HepG2 (cell line): ENCODE results near the gene MSTO1. TPM values are rescaled to one million over a fixed set of nuclear protein-coding genes. Genes with fewer than 3 reads are reported as not detected.

ENCODE experiments used
- GABPB1 ChIP-seq: IDR thresholded peaks from 2 replicates; pipeline ENCODE4 v1.6.1; 2016; ENCODE audit warnings: mild to moderate bottlenecking, missing genetic modification reagents, moderate library complexity, missing compliant biosample characterization
- HNF4A ChIP-seq: sonication (generic); formaldehyde crosslinking; IDR thresholded peaks from 2 replicates; pipeline ENCODE4 v1.4.0; 2020; ENCODE audit warnings: missing genetic modification reagents
- IRX3 ChIP-seq: sonication (generic); formaldehyde crosslinking; IDR thresholded peaks from 2 replicates; pipeline ENCODE4 v1.8.1; 2023; ENCODE audit warnings: mild to moderate bottlenecking, low read depth, missing genetic modification reagents, borderline replicate concordance
- MBNL3 ChIP-seq: fragments of 250-450 bp; sonication (Bioruptor Pico); conservative IDR thresholded peaks from 2 replicates; pipeline ENCODE4 v1.8.0; 2022; ENCODE audit warnings: mild to moderate bottlenecking, inconsistent platforms
- MEIS2 ChIP-seq: sonication (generic); formaldehyde crosslinking; IDR thresholded peaks from 2 replicates; pipeline ENCODE4 v1.9.0; 2021; ENCODE audit warnings: mild to moderate bottlenecking, missing genetic modification reagents
- MIXL1 ChIP-seq: IDR thresholded peaks from 2 replicates; pipeline ENCODE4 v1.6.1; 2016
- NR2F6 ChIP-seq, 2 experiments: IDR thresholded peaks; 2 replicates each; pipeline ENCODE4 v1.6.1; 2016; ENCODE audit warnings: antibody characterized with exemption in 1 of 2, mild to moderate bottlenecking in 1 of 2
- SMAD1 ChIP-seq: sonication (generic); formaldehyde crosslinking; IDR thresholded peaks from 2 replicates; pipeline ENCODE4 v1.4.0; 2020; ENCODE audit warnings: missing genetic modification reagents, low read depth, mild to moderate bottlenecking, borderline replicate concordance
- SNAPC2 ChIP-seq: sonication (generic); formaldehyde crosslinking; IDR thresholded peaks from 2 replicates; pipeline ENCODE4 v1.8.1; 2022; ENCODE audit warnings: mild to moderate bottlenecking, missing genetic modification reagents
- SOX6 ChIP-seq, 2 experiments: fragments of 450-650 bp in 1 of 2; sonication (generic) in 1 of 2; formaldehyde crosslinking in 1 of 2; IDR thresholded peaks; 2 replicates each; pipeline versions ENCODE4 v1.4.0 to v1.6.1; 2017 to 2020; ENCODE audit warnings: antibody characterized with exemption in 1 of 2, mild to moderate bottlenecking in 1 of 2, missing genetic modification reagents in 1 of 2
- SP5 ChIP-seq: IDR thresholded peaks from 2 replicates; pipeline ENCODE4 v1.6.1; 2016; ENCODE audit warnings: low read depth, borderline replicate concordance
- STAT5B ChIP-seq: sonication (generic); formaldehyde crosslinking; IDR thresholded peaks from 2 replicates; pipeline ENCODE4 v1.4.0; 2020; ENCODE audit warnings: missing genetic modification reagents
- TBL1XR1 ChIP-seq: fragments of 150-350 bp; IDR thresholded peaks from 2 replicates; pipeline ENCODE4 v1.6.1; 2014; ENCODE audit warnings: borderline replicate concordance, low read length; ENCODE audit not compliant: partially characterized antibody
- ZIK1 ChIP-seq: sonication (generic); formaldehyde crosslinking; IDR thresholded peaks from 2 replicates; pipeline ENCODE4 v1.5.0; 2020; ENCODE audit warnings: mild to moderate bottlenecking, low read depth, missing genetic modification reagents, borderline replicate concordance
- ZNF292 ChIP-seq: sonication (generic); formaldehyde crosslinking; IDR thresholded peaks from 2 replicates; pipeline ENCODE4 v1.8.1; 2022; ENCODE audit warnings: mild to moderate bottlenecking, low read depth, missing genetic modification reagents, borderline replicate concordance
- ZNF343 ChIP-seq: sonication (generic); formaldehyde crosslinking; IDR thresholded peaks from 2 replicates; pipeline ENCODE4 v1.4.0; 2020; ENCODE audit warnings: mild to moderate bottlenecking, missing genetic modification reagents
- ZNF431 ChIP-seq: sonication (generic); formaldehyde crosslinking; IDR thresholded peaks from 2 replicates; pipeline ENCODE4 v1.9.0; 2022; ENCODE audit warnings: missing genetic modification reagents, low read depth, mild to moderate bottlenecking, borderline replicate concordance
- ZNF543 ChIP-seq: sonication (generic); formaldehyde crosslinking; IDR thresholded peaks from 2 replicates; pipeline ENCODE4 v1.4.0; 2020; ENCODE audit warnings: mild to moderate bottlenecking, missing genetic modification reagents
- ZNF614 ChIP-seq: IDR thresholded peaks from 2 replicates; pipeline ENCODE4 v1.6.1; 2018; ENCODE audit warnings: missing biosample characterization, missing genetic modification reagents, inconsistent platforms, borderline replicate concordance
- ZNF766 ChIP-seq: sonication (generic); formaldehyde crosslinking; IDR thresholded peaks from 2 replicates; pipeline ENCODE4 v1.5.0; 2020; ENCODE audit warnings: missing genetic modification reagents, borderline replicate concordance
- ZNF768 ChIP-seq: sonication (generic); formaldehyde crosslinking; IDR thresholded peaks from 2 replicates; pipeline ENCODE4 v1.4.0; 2020; ENCODE audit warnings: missing genetic modification reagents
- ZNF816 ChIP-seq: sonication (generic); formaldehyde crosslinking; IDR thresholded peaks from 2 replicates; pipeline ENCODE4 v1.8.0; 2022; ENCODE audit warnings: missing genetic modification reagents, mild to moderate bottlenecking, borderline replicate concordance
- polyA plus RNA-seq, 8 experiments: library from polyadenylated mRNA; depleted of rRNA in 3 of 8; stranded (reverse) in 7 of 8; unstranded in 1 of 8; fragments of >200 nt; fragmentation: Illumina TruSeq in 4 of 8; extraction: Trizol in 4 of 8; gene quantifications; 2 replicates each; pipeline versions ENCODE4 v1.2.1 to v1.2.3, GENCODE V29; 2011 to 2016; ENCODE audit warnings: low read depth in 4 of 8, missing spikeins in 1 of 8, mixed read lengths in 1 of 8; ENCODE audit not compliant: insufficient read depth in 1 of 8
- total RNA-seq, 5 experiments: library from RNA; depleted of rRNA; stranded (reverse); fragments of >200 nt; fragmentation: Illumina TruSeq; extraction: Trizol; gene quantifications; 2 replicates each; pipeline ENCODE4 v1.2.3, GENCODE V29; 2016; ENCODE audit warnings: low read depth in 1 of 5
- TF ChIP-seq, protein P1 (sequence below): sonication (generic); IDR thresholded peaks from 2 replicates; pipeline ENCODE4 v1.6.1; 2016; ENCODE audit warnings: low read depth, borderline replicate concordance
- TF ChIP-seq, protein P2 (sequence below): sonication (generic); formaldehyde crosslinking; IDR thresholded peaks from 2 replicates; pipeline ENCODE4 v1.8.1; 2022; ENCODE audit warnings: mild to moderate bottlenecking, missing genetic modification reagents
- TF ChIP-seq, protein P3 (sequence below): sonication (generic); formaldehyde crosslinking; IDR thresholded peaks from 2 replicates; pipeline ENCODE4 v1.4.0; 2020; ENCODE audit warnings: missing genetic modification reagents
- TF ChIP-seq, protein P4 (sequence below): sonication (generic); formaldehyde crosslinking; IDR thresholded peaks from 2 replicates; pipeline ENCODE4 v1.5.1; 2020; ENCODE audit warnings: missing genetic modification reagents, mild to moderate bottlenecking, borderline replicate concordance

The MSTO1 gene
- total and polyA plus RNA-seq, 2 of the 13 experiments (the other 11 are each of a cell fraction or from before 2014, with no cell fraction given): 19.1 to 25.3 TPM

DNA sequence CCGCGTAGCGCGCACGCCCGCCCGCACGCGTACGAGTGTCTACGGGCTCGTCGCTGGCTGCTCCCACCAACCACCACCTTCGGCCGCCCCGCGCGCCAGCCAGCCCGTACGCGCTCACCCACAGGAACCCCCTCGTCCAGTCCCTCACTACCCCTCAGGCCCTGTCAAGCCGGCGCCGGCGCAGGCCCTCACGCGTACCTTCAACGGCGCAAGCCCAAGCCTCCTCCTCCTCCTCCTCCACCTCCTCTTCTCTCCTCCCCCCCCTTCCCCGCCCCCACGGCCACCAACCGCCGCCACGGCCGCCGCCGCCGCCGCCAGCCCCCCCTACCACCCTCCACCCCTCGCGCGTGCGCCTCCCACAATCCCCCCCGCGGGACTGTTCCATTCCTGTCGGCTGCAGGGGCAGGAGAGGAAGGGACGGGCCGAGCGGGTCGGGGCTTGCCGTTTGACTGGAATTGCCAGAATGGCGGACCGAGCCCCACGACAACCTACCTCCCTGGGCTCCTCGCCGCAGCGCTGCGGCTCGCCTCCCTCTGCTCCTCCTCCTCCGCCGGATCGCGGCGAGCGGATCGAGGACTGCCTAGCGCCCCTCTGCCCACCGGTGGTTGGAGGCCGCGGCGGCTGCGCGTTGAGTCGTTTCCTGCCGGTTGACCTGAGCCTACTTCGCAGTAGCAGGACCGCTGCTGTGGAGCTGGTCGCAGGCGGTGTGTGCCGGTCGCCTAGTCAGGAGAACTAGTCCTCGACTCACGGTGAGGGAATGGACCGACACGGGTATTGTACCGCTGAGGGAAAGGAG, 47.2 kb upstream of the MSTO1 start, which contains the start of gene ASH1L (continued):
- TF ChIP-seq ZIK1 (CRISPR knock-in tag) (peak; percentile 46), ZNF343 (CRISPR knock-in tag) (peak; percentile 71; the same call in 1 of the 2 replicates), ZNF816 (peak; percentile 82; the same call in 1 of the 2 replicates), SOX6 (IDR thresholded peaks at IDR 0.05) (no peak), SOX6 (CRISPR knock-in tag; IDR thresholded peaks at IDR 0.05) (0 out of 2 replicates have a peak, but pooled peaks have one; percentile 12), NR2F6 (IDR thresholded peaks at IDR 0.05) (no peak), NR2F6 (CRISPR knock-in tag; IDR thresholded peaks at IDR 0.05) (peak; percentile 57), TBL1XR1 (no peak), ZNF292 (CRISPR knock-in tag) (no peak; the same call in 1 of the 2 replicates), IRX3 (CRISPR knock-in tag) (peak; percentile 77), MIXL1 (CRISPR knock-in tag) (no peak), SP5 (CRISPR knock-in tag) (no peak), ZNF766 (CRISPR knock-in tag) (no peak), MBNL3 (CRISPR knock-in tag) (no peak), STAT5B (0 out of 2 replicates have a peak, but pooled peaks have one; percentile 12), GABPB1 (CRISPR knock-in tag) (peak; percentile 91), SMAD1 (no peak), ZNF431 (peak; percentile 82), HNF4A (CRISPR knock-in tag) (no peak), SNAPC2 (CRISPR knock-in tag) (0 out of 2 replicates have a peak, but pooled peaks have one; percentile 25), MEIS2 (CRISPR knock-in tag) (0 out of 2 replicates have a peak, but pooled peaks have one; percentile 17), ZNF614 (CRISPR knock-in tag) (peak; percentile 79; the same call in 1 of the 2 replicates), ZNF768 (no peak), ZNF543 (CRISPR knock-in tag) (peak; percentile 44; the same call in 1 of the 2 replicates)
- TF ChIP-seq, protein P1, sequence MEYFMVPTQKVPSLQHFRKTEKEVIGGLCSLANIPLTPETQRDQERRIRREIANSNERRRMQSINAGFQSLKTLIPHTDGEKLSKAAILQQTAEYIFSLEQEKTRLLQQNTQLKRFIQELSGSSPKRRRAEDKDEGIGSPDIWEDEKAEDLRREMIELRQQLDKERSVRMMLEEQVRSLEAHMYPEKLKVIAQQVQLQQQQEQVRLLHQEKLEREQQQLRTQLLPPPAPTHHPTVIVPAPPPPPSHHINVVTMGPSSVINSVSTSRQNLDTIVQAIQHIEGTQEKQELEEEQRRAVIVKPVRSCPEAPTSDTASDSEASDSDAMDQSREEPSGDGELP: no peak
- TF ChIP-seq, protein P2, sequence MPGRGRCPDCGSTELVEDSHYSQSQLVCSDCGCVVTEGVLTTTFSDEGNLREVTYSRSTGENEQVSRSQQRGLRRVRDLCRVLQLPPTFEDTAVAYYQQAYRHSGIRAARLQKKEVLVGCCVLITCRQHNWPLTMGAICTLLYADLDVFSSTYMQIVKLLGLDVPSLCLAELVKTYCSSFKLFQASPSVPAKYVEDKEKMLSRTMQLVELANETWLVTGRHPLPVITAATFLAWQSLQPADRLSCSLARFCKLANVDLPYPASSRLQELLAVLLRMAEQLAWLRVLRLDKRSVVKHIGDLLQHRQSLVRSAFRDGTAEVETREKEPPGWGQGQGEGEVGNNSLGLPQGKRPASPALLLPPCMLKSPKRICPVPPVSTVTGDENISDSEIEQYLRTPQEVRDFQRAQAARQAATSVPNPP (CRISPR knock-in tag): no peak
- TF ChIP-seq, protein P3, sequence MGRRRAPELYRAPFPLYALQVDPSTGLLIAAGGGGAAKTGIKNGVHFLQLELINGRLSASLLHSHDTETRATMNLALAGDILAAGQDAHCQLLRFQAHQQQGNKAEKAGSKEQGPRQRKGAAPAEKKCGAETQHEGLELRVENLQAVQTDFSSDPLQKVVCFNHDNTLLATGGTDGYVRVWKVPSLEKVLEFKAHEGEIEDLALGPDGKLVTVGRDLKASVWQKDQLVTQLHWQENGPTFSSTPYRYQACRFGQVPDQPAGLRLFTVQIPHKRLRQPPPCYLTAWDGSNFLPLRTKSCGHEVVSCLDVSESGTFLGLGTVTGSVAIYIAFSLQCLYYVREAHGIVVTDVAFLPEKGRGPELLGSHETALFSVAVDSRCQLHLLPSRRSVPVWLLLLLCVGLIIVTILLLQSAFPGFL (CRISPR knock-in tag): no peak
- TF ChIP-seq, protein P4, sequence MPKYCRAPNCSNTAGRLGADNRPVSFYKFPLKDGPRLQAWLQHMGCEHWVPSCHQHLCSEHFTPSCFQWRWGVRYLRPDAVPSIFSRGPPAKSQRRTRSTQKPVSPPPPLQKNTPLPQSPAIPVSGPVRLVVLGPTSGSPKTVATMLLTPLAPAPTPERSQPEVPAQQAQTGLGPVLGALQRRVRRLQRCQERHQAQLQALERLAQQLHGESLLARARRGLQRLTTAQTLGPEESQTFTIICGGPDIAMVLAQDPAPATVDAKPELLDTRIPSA (CRISPR knock-in tag): no peak
